ENCODE measurements around the gene STIM2.
"Not testable (repeated sequence)": the region's sequence is repeated elsewhere in the genome, so short reads cannot be mapped to it uniquely, and the experiment has no call there.

STIM2 gene

DNA sequence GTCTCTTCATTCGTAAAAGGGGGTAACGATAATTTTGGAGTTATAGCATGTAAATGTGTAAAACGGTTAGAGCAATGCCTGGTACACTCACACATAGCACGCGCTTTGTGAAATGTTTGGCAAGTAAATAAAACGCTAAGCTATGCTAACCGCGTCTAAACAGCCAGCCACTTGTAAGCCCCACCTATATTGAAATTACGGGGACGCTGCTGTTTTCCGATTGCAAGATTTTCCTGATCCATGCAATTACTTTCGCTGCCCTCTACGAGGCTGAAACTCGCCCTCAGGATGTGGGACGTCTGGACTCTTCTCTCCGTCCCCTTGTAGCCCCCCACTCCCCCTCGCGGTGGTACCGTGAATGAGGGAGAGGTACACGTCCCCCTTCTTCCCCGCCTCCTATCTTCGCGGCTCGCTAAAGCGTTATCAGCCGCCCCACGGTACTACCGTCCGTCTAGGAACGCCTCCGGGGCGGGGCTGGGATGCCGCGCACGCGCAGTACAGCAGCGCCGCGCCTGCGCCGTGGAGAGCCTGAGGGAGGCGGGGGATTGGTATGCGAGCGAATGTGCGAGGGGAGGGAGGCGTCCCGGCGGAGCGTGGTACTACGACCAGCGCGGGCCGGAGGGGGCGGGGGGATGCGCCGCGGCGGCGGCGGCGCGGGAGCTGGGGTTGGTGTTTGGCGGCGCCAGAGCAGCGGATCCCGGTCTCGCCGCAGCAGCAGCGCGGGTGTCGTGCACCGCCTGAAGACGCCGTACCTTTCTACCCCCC lies at the start of gene STIM2:
Gene STIM2 (plus strand): TSS at position 685 of the 765 bp plus-strand sequence.
- ATAC-seq = peak; percentile 72

- ATAC-seq = not testable (repeated sequence)
Measured at GRCh38 chr4:26811571-26811970, 49.1 kb upstream of the STIM2 start.

- ATAC-seq = no peak
Measured at GRCh38 chr4:26812049-26812714, 48.5 kb upstream of the STIM2 start.

DNA sequence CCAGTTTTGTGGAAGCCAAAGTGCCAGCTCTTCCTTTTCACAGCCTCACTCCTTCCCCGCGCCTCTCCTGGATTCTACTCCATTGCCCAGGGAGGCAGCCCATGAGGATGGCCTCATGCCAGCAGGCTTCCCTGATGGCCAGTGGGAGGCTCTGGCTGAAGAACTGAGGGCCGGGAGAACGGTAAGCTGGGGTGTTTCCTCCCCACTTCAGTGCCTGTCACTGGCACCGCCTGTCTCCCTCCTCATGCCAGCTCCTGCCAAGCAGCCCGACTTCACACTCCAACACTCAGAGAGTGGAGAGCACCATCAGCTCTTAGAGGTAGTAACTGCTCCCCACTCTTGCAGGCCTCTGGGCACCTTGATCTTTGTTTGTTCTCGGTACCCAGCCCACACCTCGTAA lies 46.9 kb upstream of the STIM2 start:
- no peak for ATAC-seq

DNA sequence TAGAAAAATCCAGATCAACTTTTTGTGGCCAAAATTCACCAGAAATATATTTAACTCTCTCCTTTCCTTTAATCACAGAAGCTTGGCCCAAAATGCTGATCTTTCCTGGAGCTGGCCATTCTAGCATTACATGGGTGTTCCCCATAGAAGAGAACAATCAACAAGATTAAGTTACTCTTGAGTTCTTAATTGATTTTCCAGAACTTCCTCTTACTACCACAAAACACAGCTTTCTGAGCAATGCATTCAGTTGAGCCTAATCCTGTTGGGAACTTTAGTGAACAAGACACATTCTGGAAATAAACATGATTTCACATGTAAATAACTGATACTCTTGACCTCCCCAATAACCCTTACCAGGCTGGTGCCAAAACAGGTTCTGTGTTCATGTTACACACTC lies 45.4 kb upstream of the STIM2 start:
- ATAC-seq = no peak

DNA sequence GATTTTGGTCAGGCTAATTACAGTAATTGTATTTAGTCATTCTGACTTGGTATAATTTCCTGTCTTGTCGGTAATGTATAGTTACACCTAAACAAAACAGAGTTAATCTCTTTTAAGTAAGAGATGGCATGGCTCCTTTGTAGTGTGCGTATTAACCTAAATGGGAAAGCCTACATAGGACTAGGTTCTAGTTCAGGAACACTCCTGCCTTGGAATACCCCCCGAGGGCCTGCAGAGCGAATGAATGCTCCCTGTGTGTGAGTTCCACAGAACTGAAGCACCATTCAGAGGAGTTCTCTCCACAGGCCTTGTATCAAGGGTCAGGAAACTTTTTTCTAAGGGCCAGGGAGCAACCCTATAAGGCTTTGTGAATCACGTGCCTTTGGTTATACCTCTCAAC lies 44.9 kb upstream of the STIM2 start:
- ATAC-seq = peak in 1 of 2 donors; percentile 25

DNA sequence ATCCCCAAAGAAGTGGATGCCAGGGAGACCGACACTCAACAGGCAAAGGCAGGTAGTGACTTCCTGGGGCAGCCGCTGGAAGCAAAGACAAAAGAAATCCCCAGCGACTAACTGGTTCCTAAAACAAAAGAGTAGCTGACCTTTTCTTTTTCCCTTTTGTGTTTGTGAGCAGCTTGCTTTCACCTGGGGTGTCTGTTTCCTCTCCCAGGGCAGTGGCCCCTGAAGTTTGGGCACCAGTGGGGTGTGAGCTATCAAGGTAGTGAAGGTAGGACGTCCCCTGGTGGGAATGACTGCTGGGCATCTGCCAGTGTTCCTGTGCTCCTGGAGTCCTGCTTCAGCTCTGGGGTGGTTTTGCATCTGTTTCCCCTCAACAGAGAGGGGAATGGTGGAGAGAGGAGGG lies 41.6 kb upstream of the STIM2 start:
- no peak for ATAC-seq

DNA sequence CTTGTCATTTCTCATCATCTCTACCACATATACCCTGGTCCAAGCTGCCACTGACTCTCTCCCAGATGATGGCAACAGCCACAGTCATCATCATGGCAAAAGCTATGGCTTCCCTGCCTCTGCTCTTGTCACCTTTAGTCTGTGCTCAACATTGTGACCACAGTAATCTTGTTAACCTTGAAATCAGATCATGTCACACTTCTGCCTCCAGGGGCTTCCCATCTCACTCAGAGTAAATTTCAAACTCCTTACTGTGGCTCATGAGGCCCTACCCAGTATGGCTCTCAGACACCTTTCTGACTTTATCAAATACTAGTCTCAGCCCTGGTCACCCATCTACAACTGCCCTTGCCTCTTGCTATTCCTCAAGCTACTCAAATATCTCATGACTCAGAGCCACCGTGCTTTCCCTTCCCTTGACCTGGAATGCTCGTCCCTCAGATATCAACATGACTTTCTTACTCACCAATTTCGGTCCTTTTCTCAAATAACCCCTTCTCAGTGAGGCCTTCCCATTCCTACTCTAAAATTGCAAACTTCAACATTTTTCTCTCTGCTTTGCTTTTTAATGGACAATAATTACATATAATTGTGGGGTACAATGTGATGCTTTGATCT lies 41.1 kb upstream of the STIM2 start:
- ATAC-seq = peak; percentile 20 to 21

DNA sequence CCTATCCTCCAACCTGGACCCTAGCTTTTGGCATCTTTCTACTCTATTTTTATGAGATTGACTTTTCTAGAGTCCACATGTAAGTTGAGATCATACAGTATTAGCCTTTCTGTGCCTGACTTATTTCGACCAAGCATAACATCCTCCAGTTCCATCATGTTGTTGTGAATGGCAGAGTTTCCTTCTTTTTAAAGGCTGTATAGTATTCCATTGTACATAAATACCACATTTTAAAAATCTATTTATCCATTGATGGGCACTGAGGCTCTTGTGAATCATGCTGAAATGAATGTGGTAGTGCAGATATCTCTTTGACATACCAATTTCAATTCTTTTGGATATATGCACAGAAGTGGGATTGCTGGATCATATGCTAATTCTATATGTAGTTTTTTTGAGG lies 40.3 kb upstream of the STIM2 start:
- ATAC-seq = no peak

DNA sequence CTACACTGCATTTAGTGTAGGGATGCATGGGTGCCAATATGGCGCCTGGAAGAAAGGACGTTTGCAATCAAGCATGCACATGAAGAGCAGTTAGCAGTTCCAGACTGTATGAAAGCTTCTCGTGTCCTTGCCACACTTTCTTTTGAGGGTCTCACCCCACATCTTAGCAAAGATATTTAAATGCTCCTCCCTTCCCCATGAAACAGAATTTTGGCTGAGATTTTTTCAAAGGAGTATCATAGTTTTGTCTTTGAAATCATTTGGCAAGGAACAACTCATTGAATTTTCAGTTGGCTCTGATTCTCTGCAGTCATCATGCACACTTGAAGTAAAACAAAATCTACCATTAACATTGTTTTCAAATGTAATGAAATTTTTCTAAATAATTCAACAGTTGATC lies 39.6 kb upstream of the STIM2 start:
- no peak for ATAC-seq

DNA sequence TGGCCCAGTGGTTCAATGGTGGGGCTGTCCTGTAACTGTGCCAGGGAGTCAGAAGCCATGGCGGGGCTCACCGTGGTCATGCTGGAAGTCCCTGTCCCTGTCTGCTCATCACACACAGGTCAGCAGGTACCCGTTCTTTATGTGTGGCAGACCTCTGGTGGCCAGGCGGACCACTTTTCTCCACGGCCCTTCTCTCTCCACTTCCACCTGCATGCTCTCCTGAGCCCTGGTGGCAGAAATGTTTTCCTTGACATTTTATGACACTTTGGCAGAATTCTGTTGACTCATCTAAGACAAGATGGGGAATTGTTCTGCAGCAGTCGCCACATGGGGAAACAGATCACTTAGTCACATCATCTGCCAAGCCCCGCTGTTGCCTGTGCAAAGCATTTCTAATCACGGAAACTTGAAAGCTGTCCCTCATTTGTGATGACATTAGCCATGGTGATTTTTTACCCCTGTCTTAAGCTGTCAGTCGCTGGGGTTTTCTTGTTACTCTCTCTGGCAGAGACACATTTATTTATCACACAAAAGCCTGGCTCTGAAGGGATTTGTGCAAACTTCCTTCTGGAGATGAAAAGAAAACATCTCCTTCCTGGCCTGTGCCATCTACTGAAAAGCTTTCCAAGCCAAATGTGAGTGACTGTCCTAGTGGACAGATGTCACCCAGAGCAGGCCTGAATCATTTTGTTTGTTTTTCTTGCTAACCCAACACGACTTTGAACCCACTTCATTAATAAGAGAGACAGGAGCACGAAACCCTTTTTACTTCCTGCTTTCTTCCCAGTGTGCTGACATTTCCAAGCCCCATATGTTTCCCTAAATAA lies 38.8 kb upstream of the STIM2 start:
- ATAC-seq = no peak

DNA sequence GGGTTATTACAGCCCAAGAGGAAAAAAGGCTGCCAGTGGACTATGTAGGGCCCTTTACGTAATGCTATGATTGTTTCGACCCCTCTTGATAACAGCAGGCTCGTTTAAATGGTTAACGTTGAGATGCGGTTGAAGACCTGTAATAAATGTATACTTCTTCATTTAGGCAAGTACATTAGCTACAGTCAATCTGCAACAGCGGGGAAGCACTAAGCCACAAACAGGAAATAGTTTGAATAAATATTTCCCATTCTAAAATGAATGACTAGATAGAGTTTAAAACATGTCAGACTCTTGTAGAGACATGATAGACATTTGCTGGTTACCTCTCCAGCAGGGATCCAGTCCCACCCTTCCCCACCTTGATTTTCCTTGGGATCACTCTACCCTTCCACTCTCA lies 38.1 kb upstream of the STIM2 start:
- ATAC-seq = peak; percentile 75 to 85

- not testable (repeated sequence) for ATAC-seq
Measured at GRCh38 chr4:26822974-26823373, 37.7 kb upstream of the STIM2 start.

GRCh38 chr4:26823583-26823982 lies 37.1 kb upstream of the STIM2 start:
- ATAC-seq = no peak

GRCh38 chr4:26824667-26825066 lies 36.0 kb upstream of the STIM2 start:
- no peak for ATAC-seq

GRCh38 chr4:26826721-26827120 lies 33.9 kb upstream of the STIM2 start:
- no peak for ATAC-seq

GRCh38 chr4:26827336-26827735 lies 33.3 kb upstream of the STIM2 start:
- ATAC-seq = not testable (repeated sequence)

DNA sequence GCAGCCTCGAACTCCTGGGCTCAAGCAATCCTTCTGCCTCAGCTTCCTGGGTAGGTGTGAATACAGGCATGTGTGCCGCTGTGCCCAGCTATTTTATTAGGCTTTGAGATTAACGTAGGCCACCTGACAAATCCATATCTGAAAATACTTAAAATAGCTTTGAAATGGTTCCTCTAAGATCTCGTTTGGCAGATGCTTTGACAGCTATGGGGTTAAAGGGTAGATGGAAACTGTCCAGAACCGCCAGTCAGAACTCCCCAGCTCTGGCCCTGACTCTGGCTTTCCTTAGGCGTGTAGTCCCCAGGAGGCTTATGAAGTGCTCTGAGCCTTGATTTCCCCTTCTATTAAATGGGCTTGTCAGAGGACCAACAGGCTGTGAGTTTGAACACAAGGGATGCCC lies 32.8 kb upstream of the STIM2 start:
- ATAC-seq = no peak

- no peak for ATAC-seq
Measured at GRCh38 chr4:26829018-26829417, 31.6 kb upstream of the STIM2 start.

GRCh38 chr4:26830033-26830432 lies 30.6 kb upstream of the STIM2 start:
- no peak for ATAC-seq

DNA sequence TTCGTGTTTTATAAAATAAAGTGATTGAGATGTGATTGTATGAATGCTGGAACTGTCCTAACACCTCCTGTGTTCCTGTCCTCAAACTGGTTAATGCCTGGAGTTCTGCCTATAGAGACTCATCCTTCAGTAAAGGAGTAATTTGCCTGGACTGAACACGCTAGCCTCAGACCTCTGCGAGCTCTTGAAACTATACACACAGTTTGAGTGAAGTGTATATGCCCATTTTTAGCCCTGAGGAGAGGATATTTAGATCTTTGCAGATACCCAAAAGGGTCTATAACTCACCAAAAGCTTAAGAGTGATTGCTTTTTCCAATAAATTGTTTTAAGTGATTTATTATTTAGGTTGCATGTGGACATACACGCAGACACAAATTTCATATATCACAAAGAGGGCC lies 29.9 kb upstream of the STIM2 start:
- no peak for ATAC-seq

DNA sequence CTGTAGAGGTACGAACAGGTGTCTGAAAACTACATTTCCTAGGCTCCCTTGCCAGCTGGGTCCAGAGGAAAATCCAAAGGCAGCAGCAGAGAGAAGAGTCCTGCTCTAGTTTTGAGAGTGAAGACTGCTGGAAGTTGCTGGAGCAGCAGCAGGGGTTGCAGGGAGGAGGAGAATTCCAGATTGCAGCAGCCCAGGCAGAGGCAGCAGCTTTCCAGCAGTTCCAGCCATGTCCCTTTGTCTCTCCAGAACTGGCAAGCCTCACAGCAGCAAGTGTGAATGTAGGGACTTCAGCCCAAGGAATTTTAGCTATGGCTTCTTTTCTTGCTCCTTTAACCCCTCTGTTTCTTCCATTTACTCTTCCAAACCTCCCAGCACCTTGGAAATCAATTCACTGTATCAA lies 24.1 kb upstream of the STIM2 start:
- ATAC-seq = no peak
